DND-41 (cell line): ENCODE results near the gene LEAP2.

ENCODE experiments used
- ATAC-seq: fragments of 200-7000 bp; cut with Tn5 transposase; 3 replicates; pipeline ENCODE4 v1.9.1; 2021; ENCODE audit warnings: low read depth; ENCODE audit not compliant: insufficient read depth
- DNase-seq: peaks from one replicate; pipeline ENCODE4 v3.0.0-alpha.2; 2020
- H2AFZ ChIP-seq: 2 replicates; pipeline ENCODE4 v1.6.0; 2012; ENCODE audit warnings: low read depth, low read length
- H3K27ac ChIP-seq: 2 replicates; pipeline ENCODE4 v1.5.1; 2012; ENCODE audit warnings: low read length, inconsistent platforms
- H3K27me3 ChIP-seq: fragments of 200-600 bp; sonication (generic); 2 replicates; pipeline ENCODE4 v1.6.0; 2012; ENCODE audit warnings: low read length, mild to moderate bottlenecking, inconsistent platforms; ENCODE audit not compliant: insufficient read depth, poor library complexity
- H3K36me3 ChIP-seq: 2 replicates; pipeline ENCODE4 v1.5.1; 2012; ENCODE audit warnings: low read length, inconsistent platforms; ENCODE audit not compliant: insufficient read depth
- H3K4me1 ChIP-seq: 2 replicates; pipeline ENCODE4 v1.5.1; 2012; ENCODE audit warnings: mild to moderate bottlenecking, low read length; ENCODE audit not compliant: insufficient read depth
- H3K4me2 ChIP-seq: 2 replicates; pipeline ENCODE4 v1.6.0; 2012; ENCODE audit warnings: mild to moderate bottlenecking, moderate library complexity, low read length, inconsistent platforms; ENCODE audit not compliant: insufficient read depth
- H3K4me3 ChIP-seq, 2 experiments: fragments of 200-600 bp in 1 of 2; shearing (Covaris generic) in 1 of 2; 2 replicates each; pipeline ENCODE4 v1.5.1; 2012 to 2016; ENCODE audit warnings: inconsistent platforms in 2 of 2, low read length in 2 of 2, mild to moderate bottlenecking in 2 of 2, low read depth in 1 of 2, moderate library complexity in 1 of 2
- H3K79me2 ChIP-seq: 2 replicates; pipeline ENCODE4 v1.6.0; 2012; ENCODE audit warnings: low read length, inconsistent platforms; ENCODE audit not compliant: insufficient read depth
- H3K9ac ChIP-seq: 2 replicates; pipeline ENCODE4 v1.6.0; 2012; ENCODE audit warnings: low read depth, mild to moderate bottlenecking, inconsistent platforms, low read length, moderate library complexity
- H3K9me3 ChIP-seq: 2 replicates; pipeline ENCODE4 v1.5.1; 2012; ENCODE audit warnings: low read length, moderate library complexity, mild to moderate bottlenecking, inconsistent platforms; ENCODE audit not compliant: insufficient read depth, severe bottlenecking
- H4K20me1 ChIP-seq: 2 replicates; pipeline ENCODE4 v1.6.0; 2012; ENCODE audit warnings: low read length; ENCODE audit not compliant: insufficient read depth
- EZH2 ChIP-seq: IDR thresholded peaks from 3 replicates; pipeline ENCODE4 v1.6.1; 2012; ENCODE audit warnings: borderline replicate concordance, low read depth, mild to moderate bottlenecking, moderate library complexity, low read length, inconsistent platforms; ENCODE audit not compliant: severe bottlenecking
- TF ChIP-seq, protein P1 (sequence below): IDR thresholded peaks from 2 replicates; pipeline ENCODE4 v1.5.1; 2012; ENCODE audit warnings: borderline replicate concordance, low read length, moderate library complexity, mild to moderate bottlenecking; ENCODE audit not compliant: poor library complexity, severe bottlenecking; ENCODE audit errors: extremely low read depth

The LEAP2 gene

DNA sequence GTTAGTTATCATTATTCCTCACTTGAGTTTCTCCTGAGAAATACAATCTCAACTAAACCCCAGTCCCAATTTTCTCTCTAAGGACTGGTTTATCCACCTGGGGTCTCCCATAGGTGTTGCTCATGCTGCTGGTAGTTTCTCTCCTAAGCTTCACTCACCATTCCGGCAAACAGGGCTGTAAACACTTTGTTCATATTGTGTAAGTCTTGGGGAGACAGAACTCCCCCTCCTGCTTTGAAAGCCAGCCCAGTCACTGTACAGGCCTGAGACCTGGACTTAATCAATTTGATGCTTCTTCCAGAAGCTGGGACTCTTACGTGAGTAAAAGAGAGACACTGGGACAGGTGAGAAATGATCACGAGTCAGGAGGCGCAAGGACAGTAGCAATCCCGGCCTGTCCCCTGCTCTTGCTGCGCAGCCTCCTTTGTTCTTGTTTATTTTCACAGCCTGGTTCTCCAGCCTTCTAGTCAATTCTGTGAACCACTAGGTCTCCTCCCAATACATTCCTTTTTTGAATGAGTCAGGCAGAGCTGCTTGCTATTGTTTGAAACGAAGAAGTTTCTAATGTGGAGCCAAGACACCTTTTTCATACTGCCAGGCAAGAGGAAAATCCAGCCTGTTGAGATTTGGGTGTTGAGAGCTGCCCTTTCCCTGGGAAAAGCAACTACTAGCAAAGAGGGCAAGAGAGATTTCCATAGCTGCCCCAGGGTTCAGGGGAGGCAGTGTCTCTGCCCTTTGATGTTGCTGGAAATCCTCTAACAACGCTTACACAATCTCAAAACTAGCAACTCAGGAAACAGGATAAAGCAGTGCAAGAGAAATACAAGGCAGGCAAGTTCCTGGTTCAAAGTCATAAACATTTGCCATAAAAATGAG, 33.8 kb upstream of the LEAP2 start:
- Histone ChIP-seq H3K4me2 (no peak overlapping the region), H3K27me3 (no peaks in the 10 kb centered on the region), H3K27ac (no peak overlapping the region), H2AFZ (no peak overlapping the region), H3K79me2 (no peaks in the 10 kb centered on the region), H3K4me1 (no peaks in the 10 kb centered on the region), H3K9ac (no peak overlapping the region), H3K36me3 (no peaks in the 10 kb centered on the region), H3K4me3 (no peak overlapping the region), H3K9me3 (no peaks in the 10 kb centered on the region), H4K20me1 (no peaks in the 10 kb centered on the region)
- no peak for ATAC-seq
- no peak for DNase-seq
- TF ChIP-seq, protein P1, sequence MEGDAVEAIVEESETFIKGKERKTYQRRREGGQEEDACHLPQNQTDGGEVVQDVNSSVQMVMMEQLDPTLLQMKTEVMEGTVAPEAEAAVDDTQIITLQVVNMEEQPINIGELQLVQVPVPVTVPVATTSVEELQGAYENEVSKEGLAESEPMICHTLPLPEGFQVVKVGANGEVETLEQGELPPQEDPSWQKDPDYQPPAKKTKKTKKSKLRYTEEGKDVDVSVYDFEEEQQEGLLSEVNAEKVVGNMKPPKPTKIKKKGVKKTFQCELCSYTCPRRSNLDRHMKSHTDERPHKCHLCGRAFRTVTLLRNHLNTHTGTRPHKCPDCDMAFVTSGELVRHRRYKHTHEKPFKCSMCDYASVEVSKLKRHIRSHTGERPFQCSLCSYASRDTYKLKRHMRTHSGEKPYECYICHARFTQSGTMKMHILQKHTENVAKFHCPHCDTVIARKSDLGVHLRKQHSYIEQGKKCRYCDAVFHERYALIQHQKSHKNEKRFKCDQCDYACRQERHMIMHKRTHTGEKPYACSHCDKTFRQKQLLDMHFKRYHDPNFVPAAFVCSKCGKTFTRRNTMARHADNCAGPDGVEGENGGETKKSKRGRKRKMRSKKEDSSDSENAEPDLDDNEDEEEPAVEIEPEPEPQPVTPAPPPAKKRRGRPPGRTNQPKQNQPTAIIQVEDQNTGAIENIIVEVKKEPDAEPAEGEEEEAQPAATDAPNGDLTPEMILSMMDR, result no peak
- no peak for TF ChIP-seq EZH2

DNA sequence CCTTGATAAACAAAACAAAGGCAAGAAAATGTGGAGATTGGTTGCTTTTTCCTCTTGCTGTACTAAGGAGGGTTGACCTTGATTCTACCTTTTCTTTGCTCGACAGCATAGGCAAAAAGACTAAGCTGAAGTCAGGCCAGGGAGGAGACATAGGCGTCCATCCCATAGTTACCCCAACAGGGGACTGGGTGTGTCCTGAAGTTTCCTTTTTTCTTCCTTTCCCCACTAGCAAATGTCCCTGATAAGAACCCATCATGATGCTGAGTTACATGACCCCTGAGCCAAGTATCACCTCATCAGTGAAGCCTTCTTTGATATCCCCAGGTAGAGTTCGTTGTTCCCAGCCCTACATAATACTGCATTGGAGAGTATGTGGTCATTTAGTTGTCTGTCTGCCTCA, 33.2 kb upstream of the LEAP2 start:
- Histone ChIP-seq H3K9ac (no peak overlapping the region), H3K4me1 (no peaks in the 10 kb centered on the region), H3K4me3 (no peak overlapping the region), H3K4me2 (no peak overlapping the region), H3K27ac (no peak overlapping the region), H3K36me3 (no peaks in the 10 kb centered on the region), H3K9me3 (no peaks in the 10 kb centered on the region), H2AFZ (no peak overlapping the region), H3K27me3 (no peaks in the 10 kb centered on the region), H3K79me2 (no peaks in the 10 kb centered on the region), H4K20me1 (no peaks in the 10 kb centered on the region)
- ATAC-seq (no peak), DNase-seq (no peak)
- TF ChIP-seq, protein P1, result no peak
- TF ChIP-seq EZH2, result no peak

DNA sequence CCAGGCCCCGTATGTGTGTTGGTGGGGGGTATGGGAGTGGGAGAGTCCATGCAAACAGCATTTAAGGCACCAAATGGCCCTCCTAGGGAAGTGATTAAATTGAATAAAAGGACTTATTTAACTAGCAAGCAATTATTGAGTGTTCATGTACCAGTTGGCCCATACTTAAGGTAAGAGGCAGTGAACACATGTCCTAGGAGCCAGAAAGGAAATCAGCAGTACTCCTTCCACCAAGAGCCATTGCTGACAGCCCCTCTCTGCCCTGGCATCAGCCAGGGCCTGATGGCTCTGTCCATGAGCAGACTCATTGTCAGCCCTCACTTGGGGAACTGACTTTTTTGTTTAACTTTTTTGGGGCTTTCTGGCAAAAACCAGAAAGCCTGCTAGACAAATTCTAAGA, 32.6 kb upstream of the LEAP2 start:
- Histone ChIP-seq H2AFZ (no peak overlapping the region), H3K79me2 (no peaks in the 10 kb centered on the region), H3K27ac (no peak overlapping the region), H3K27me3 (no peaks in the 10 kb centered on the region), H3K9me3 (no peaks in the 10 kb centered on the region), H3K36me3 (no peaks in the 10 kb centered on the region), H4K20me1 (no peaks in the 10 kb centered on the region), H3K4me2 (no peak overlapping the region), H3K9ac (no peak overlapping the region), H3K4me1 (no peaks in the 10 kb centered on the region), H3K4me3 (no peak overlapping the region)
- TF ChIP-seq EZH2, result no peak
- TF ChIP-seq, protein P1, result no peak
- ATAC-seq (no peak), DNase-seq (no peak)
